Cardiac fibroblast (primary cell): ENCODE data around the gene XPA.

ENCODE experiments used
- DNase-seq, 2 donors: peaks; one replicate each; pipeline versions ENCODE4 v3.0.0 to v3.0.0-alpha.2; 2010; ENCODE audit warnings: low read depth in 2 of 2
- H3K4me3 ChIP-seq, 2 donors: replicated peaks in 1 of 2; 1 replicate in 1 of 2; 2 replicates in 1 of 2; pipeline ENCODE4 v1.5.1; 2011; ENCODE audit warnings: low read depth in 2 of 2, low read length in 2 of 2, mild to moderate bottlenecking in 2 of 2, moderate library complexity in 1 of 2
- TF ChIP-seq, protein P1 (sequence below): IDR thresholded peaks from one replicate; pipeline ENCODE4 v1.5.1; 2011; ENCODE audit warnings: low read depth, mild to moderate bottlenecking, low read length, inconsistent platforms

Gene XPA

DNA sequence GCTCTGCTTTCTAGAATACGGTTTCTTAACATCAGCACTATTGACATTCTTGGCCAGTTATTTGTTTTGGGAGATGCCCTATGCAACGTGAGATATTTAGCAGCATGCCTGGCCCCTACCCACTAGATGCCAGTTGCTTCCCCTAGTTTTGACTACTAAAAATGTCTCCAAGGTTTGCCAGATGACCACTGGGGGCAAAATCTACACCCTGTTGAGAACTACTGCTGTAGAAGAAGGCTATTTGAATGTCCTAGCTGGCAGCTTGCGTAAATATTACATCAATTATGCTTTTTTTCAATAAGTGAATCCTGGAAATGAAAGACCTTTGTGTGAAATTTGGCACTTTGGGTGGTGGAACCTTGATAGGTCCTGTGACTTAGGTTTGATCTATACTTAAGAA is 58.5 kb downstream of the XPA start:
- DNase-seq, result peak in 1 of 2 donors; percentile 12
- no peak overlapping the region for H3K4me3 ChIP-seq
- TF ChIP-seq, protein P1, sequence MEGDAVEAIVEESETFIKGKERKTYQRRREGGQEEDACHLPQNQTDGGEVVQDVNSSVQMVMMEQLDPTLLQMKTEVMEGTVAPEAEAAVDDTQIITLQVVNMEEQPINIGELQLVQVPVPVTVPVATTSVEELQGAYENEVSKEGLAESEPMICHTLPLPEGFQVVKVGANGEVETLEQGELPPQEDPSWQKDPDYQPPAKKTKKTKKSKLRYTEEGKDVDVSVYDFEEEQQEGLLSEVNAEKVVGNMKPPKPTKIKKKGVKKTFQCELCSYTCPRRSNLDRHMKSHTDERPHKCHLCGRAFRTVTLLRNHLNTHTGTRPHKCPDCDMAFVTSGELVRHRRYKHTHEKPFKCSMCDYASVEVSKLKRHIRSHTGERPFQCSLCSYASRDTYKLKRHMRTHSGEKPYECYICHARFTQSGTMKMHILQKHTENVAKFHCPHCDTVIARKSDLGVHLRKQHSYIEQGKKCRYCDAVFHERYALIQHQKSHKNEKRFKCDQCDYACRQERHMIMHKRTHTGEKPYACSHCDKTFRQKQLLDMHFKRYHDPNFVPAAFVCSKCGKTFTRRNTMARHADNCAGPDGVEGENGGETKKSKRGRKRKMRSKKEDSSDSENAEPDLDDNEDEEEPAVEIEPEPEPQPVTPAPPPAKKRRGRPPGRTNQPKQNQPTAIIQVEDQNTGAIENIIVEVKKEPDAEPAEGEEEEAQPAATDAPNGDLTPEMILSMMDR, result peak; percentile 17

DNA sequence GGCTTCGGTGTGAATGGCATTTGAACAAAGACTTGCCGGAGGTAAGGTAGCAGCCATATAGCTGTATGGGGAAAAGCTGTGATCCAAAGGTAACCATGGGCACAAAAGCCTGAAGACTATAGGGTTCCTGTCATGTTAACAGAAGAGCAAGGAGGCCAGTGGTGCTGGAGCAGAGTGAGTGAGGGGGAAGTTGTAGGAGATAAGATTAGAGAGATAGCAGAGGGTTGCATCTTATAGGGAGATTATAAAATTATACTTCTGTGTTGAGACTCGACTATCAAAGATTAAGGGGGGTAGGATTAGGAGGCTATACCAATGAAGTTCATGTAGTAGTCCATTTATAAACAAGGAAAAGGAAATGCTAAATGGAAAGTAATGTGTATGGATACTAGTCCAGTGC is 60.2 kb downstream of the XPA start:
- DNase-seq, result no peak
- no peak overlapping the region for H3K4me3 ChIP-seq
- TF ChIP-seq, protein P1, result no peak

- TF ChIP-seq, protein P1, result no peak
- no peak for DNase-seq
- peak overlapping the region in 1 of 2 donors; percentile 94 for H3K4me3 ChIP-seq
Observed at GRCh38 chr9:97635026-97635425, 62.1 kb downstream of the XPA start.

GRCh38 chr9:97633859-97634490 is 63.2 kb downstream of the XPA start:
- H3K4me3 ChIP-seq, result peak overlapping the region; percentile 78 to 94
- TF ChIP-seq, protein P1, result no peak
- no peak for DNase-seq

DNA sequence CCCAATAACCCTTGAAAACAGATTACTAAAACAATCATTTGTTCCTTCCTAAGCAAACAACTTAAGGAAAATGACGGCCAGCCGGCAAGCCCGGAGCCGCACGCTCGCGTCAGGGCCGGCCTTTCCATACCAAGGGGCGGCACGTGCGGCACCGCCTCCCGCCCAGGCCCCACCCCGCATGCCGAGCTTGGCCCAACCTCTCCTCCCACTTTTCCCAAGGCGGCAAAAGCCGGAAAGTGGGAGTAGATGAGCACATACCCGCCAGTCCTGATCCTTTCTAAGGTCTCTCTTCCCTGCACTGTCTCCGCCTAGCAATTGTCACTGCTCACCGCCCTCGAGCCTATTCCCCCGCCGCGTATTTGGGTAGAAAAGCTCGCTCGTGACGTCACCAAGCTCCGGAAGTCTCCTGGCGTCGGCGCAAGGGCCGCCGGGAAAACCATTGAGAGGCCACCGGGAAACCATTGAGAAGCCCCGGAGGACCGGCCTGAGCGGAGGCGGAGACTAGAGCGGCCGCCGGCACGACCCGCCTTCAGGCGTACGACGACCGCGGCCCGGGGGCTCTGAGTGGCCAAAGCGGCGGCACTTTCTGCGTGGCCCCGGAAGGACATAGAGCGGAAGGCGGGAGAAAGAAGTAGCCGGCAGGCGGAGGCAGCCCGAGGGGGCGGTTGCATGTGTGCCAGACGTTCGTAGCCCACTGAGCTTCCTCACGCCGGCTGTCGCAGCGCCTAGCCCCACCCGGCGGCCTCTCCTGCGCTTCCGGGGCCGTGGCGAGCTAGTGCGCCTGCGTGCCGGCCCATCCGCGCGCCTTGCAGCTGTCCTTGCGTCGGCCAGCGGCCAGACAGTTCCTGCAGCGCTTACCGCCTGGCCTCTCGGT is 63.9 kb downstream of the XPA start, which contains the start of the genes NCBP1 and TSTD2:
Gene NCBP1, plus strand, starts transcription at position 837 of the 874 bp plus-strand sequence. CDS start 61 bp downstream, outside the sequence.
Gene TSTD2, minus strand, starts transcription at position 384 of the 874 bp plus-strand sequence. CDS start 5,806 bp downstream, outside the sequence.
- peak; percentile 99 for DNase-seq
- peak within 1 kb of the TSS; percentile 78 to 94 for H3K4me3 ChIP-seq
- TF ChIP-seq, protein P1, result no peak

GRCh38 chr9:97632248-97632984 is 64.7 kb downstream of the XPA start:
- TF ChIP-seq, protein P1, result no peak
- DNase-seq, result peak; percentile 85 to 89
- peak overlapping the region; percentile 78 to 94 for H3K4me3 ChIP-seq
